AG10803 (cell line): Measurements from ENCODE around the gene DIP2C.
A peak's percentile ranks its signal among the peaks of the same experiment; 100 is the strongest.
"Not testable (repeated sequence)": the region's sequence is repeated elsewhere in the genome, so short reads cannot be mapped to it uniquely, and the experiment has no call there.

Experiments used
- DNase-seq: peaks from one replicate; pipeline ENCODE4 v3.0.0; 2010; ENCODE audit warnings: low read depth
- H3K4me3 ChIP-seq: 2 replicates; pipeline ENCODE4 v1.5.1; 2011; ENCODE audit warnings: mild to moderate bottlenecking, low read length, control low read depth
- CTCF ChIP-seq: conservative IDR thresholded peaks from 2 replicates; pipeline ENCODE4 v1.5.1; 2011; ENCODE audit warnings: mild to moderate bottlenecking, low read length, control low read depth, inconsistent platforms

The DIP2C gene

DNA sequence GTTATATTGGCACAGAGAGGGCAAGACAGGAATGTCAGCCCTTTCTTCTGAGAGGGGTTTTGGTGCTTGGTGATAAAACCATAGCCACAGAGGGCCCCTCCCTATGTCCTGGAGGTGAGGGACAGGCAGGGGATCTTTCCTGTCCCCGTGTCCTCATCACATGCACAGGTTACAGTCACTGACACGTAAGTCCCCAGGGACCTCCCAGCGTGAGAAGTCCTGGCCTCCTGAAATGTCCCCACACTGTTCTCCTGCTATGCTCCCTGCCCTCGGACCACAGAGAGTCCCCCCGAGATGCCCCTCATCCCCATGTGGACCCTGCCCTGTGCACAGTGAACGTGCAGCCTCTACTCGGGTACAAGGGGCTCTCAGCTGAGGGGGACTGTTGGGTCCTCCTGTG, 293.8 kb downstream of the DIP2C start:
- TF ChIP-seq CTCF: no peak
- no peak for DNase-seq
- H3K4me3 ChIP-seq: no peak overlapping the region

- not testable (repeated sequence) for H3K4me3 ChIP-seq
- peak; percentile 27 for DNase-seq
Observed at GRCh38 chr10:394439-395101, 294.9 kb downstream of the DIP2C start.

DNA sequence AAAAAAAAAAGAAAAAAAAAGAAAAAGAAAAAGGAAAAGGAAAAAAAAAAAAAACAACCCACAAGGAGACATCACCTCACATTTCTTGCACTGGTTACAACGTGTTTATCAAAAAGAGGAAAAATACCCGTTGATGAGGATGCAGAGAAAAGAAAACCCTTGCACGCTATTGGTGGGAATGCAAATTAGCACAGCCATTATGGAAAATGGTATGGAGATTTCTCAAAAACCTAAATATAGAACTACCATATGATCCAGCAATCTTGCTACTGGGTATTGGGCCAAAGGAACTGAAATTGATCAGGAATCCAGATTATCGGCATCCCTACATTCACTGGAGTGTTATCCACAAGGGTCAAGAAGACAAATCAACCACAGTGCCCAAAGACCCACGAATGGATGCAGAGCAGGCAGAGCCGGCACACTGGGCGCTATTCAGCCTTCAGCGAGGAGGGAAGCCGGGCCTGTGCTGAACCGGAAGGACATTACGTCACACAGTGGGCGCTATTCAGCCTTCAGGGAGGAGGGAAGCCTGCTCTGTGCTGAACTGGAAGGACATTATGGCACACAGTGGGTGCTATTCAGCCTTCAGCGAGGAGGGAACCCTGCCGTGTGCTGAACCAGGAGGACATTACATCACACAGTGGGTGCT, 295.6 kb downstream of the DIP2C start:
- no peak overlapping the region for H3K4me3 ChIP-seq
- no peak for DNase-seq
- TF ChIP-seq CTCF: no peak

GRCh38 chr10:393106-393745, 296.2 kb downstream of the DIP2C start:
- DNase-seq: no peak
- no peak for TF ChIP-seq CTCF
- H3K4me3 ChIP-seq: no peak overlapping the region

DNA sequence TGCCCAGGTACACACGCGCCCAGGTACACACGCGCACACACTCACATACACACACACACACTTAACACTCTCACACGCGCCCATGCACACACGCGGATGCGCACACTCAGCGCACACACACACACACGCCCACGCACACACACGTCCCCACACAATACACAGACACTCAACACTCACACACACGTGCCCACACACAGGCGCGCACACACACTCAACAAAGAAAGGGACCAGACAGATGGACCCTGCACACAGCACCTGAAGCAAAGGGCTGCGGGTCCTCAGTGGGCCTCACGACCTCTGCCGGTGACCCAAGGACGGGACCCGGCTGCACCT, 296.8 kb downstream of the DIP2C start:
- no peak overlapping the region for H3K4me3 ChIP-seq
- no peak for DNase-seq
- TF ChIP-seq CTCF: no peak

- H3K4me3 ChIP-seq: no peak overlapping the region
- no peak for DNase-seq
- TF ChIP-seq CTCF: no peak
Observed at GRCh38 chr10:391847-392704, 297.4 kb downstream of the DIP2C start.

- no peak overlapping the region for H3K4me3 ChIP-seq
- no peak for DNase-seq
- TF ChIP-seq CTCF: no peak
Observed at GRCh38 chr10:391305-391704, 298.2 kb downstream of the DIP2C start.
